H1 (cell line): ENCODE results near the gene FN3KRP. TPM values are rescaled to one million over a fixed set of nuclear protein-coding genes. Genes with fewer than 3 reads are reported as not detected.

Experiments
- CTCF ChIA-PET: fragments of 300-600 bp; sonication (Branson Sonifier 250); formaldehyde crosslinking; loops from one replicate; lab custom pipeline; 2021; ENCODE audit not compliant: partially characterized antibody; lab: Charles Lee
- POLR2A ChIA-PET: fragments of 300-600 bp; sonication (Branson Sonifier 250); formaldehyde crosslinking; loops from one replicate; lab custom pipeline; 2021; ENCODE audit warnings: inconsistent platforms; ENCODE audit not compliant: partially characterized antibody; lab: Charles Lee
- DNase-seq, 2 experiments: peaks; one replicate each; pipeline versions ENCODE4 v3.0.0 to v3.0.0-alpha.2; 2010 to 2022; ENCODE audit warnings: low spot score in 2 of 2, low read depth in 1 of 2, mixed read lengths in 1 of 2
- FAIRE-seq: peaks from 2 replicates; lab custom pipeline; 2011; peaks lifted over from hg19 to GRCh38; lab: Jason Lieb, UNC
- H2AFZ ChIP-seq: 2 replicates; pipeline ENCODE4 v1.8.1; 2012; ENCODE audit warnings: low read length, inconsistent platforms
- H2AK5ac ChIP-seq: 2 replicates; pipeline ENCODE4 v1.6.1; 2013; ENCODE audit warnings: low read depth, low read length
- H2BK120ac ChIP-seq: replicated peaks from 2 replicates; pipeline ENCODE3; 2013; ENCODE audit warnings: low read depth, low read length, inconsistent platforms
- H2BK12ac ChIP-seq: 2 replicates; pipeline ENCODE4 v1.6.1; 2013; ENCODE audit warnings: low read depth, low read length
- H2BK15ac ChIP-seq: 2 replicates; pipeline ENCODE4 v1.6.1; 2013; ENCODE audit warnings: low read length
- H2BK20ac ChIP-seq: 2 replicates; pipeline ENCODE4 v1.6.1; 2013; ENCODE audit warnings: low read length
- H2BK5ac ChIP-seq: 2 replicates; pipeline ENCODE4 v1.6.1; 2013; ENCODE audit warnings: low read depth, low read length
- H3K14ac ChIP-seq: 2 replicates; pipeline ENCODE4 v1.6.1; 2013; ENCODE audit warnings: inconsistent platforms; ENCODE audit not compliant: insufficient read length
- H3K18ac ChIP-seq: 2 replicates; pipeline ENCODE4 v1.6.1; 2013; ENCODE audit warnings: low read length; ENCODE audit errors: extremely low read depth
- H3K23ac ChIP-seq: 2 replicates; pipeline ENCODE4 v1.6.1; 2013; ENCODE audit warnings: inconsistent platforms; ENCODE audit not compliant: insufficient read length
- H3K23me2 ChIP-seq: 2 replicates; pipeline ENCODE4 v1.6.1; 2013; ENCODE audit warnings: low read depth, low read length
- H3K27ac ChIP-seq: 2 replicates; pipeline ENCODE4 v1.6.1; 2011; ENCODE audit warnings: low read depth, low read length, inconsistent platforms
- H3K27me3 ChIP-seq, 4 experiments: replicated peaks in 1 of 4; 1 replicate in 1 of 4; 2 replicates in 3 of 4; pipeline versions ENCODE4 v1.6.1 to v1.8.1; 2011 to 2013; ENCODE audit warnings: low read length in 3 of 4, mild to moderate bottlenecking in 3 of 4, inconsistent platforms in 2 of 4, mixed read lengths in 2 of 4, moderate library complexity in 1 of 4; ENCODE audit not compliant: control insufficient read depth in 3 of 4, insufficient read depth in 3 of 4; ENCODE audit errors: extremely low read depth in 1 of 4
- H3K36me3 ChIP-seq, 4 experiments: 2 replicates each; pipeline versions ENCODE4 v1.6.1 to v1.8.1; 2011 to 2013; ENCODE audit warnings: mild to moderate bottlenecking in 4 of 4, low read length in 3 of 4, moderate library complexity in 2 of 4, control low read depth in 1 of 4, inconsistent platforms in 1 of 4; ENCODE audit not compliant: insufficient read depth in 4 of 4, control insufficient read depth in 2 of 4
- H3K4ac ChIP-seq: replicated peaks from 2 replicates; pipeline ENCODE3; 2013; ENCODE audit warnings: low read length, low read depth, mixed read lengths, inconsistent platforms; ENCODE audit not compliant: insufficient read length
- H3K4me1 ChIP-seq, 4 experiments: replicated peaks in 1 of 4; 1 replicate in 1 of 4; 2 replicates in 3 of 4; pipeline versions ENCODE4 v1.6.1 to v1.8.1; 2011 to 2013; ENCODE audit warnings: low read length in 3 of 4, inconsistent platforms in 2 of 4, mixed read lengths in 1 of 4; ENCODE audit not compliant: insufficient read depth in 4 of 4, control insufficient read depth in 3 of 4
- H3K4me2 ChIP-seq, 2 experiments: 2 replicates each; pipeline versions ENCODE4 v1.6.1 to v1.8.1; 2011 to 2013; ENCODE audit warnings: low read depth in 2 of 2, low read length in 2 of 2, control low read depth in 1 of 2, inconsistent platforms in 1 of 2, mild to moderate bottlenecking in 1 of 2; ENCODE audit not compliant: insufficient read depth in 1 of 2
- H3K4me3 ChIP-seq, 4 experiments: fragments of 200-600, 300-600 bp in 1 of 4; sonication (generic), shearing (Covaris generic), sonication (Bioruptor Twin) in 1 of 4; 2 replicates each; pipeline versions ENCODE4 v1.5.1 to v1.8.1; 2011 to 2016; ENCODE audit warnings: low read length in 4 of 4, low read depth in 3 of 4, control low read depth in 2 of 4, inconsistent platforms in 2 of 4, mild to moderate bottlenecking in 2 of 4, mixed read lengths in 1 of 4, moderate library complexity in 1 of 4; ENCODE audit not compliant: insufficient read depth in 2 of 4; ENCODE audit errors: extremely low read depth in 1 of 4
- H3K56ac ChIP-seq: replicated peaks from 2 replicates; pipeline ENCODE3; 2013; ENCODE audit warnings: low read depth, mild to moderate bottlenecking, mixed read lengths, low read length, inconsistent platforms; ENCODE audit not compliant: insufficient read length
- H3K79me1 ChIP-seq: 2 replicates; pipeline ENCODE4 v1.6.1; 2013; ENCODE audit warnings: low read depth, low read length, control low read depth
- H3K79me2 ChIP-seq, 2 experiments: 2 replicates each; pipeline versions ENCODE4 v1.6.1 to v1.8.1; 2012 to 2013; ENCODE audit warnings: low read length in 2 of 2, mild to moderate bottlenecking in 2 of 2, inconsistent platforms in 1 of 2; ENCODE audit not compliant: insufficient read depth in 2 of 2, control insufficient read depth in 1 of 2
- H3K9ac ChIP-seq, 4 experiments: replicated peaks in 1 of 4; 1 replicate in 1 of 4; 2 replicates in 3 of 4; pipeline versions ENCODE4 v1.6.1 to v1.8.1; 2011 to 2013; ENCODE audit warnings: low read depth in 3 of 4, low read length in 3 of 4, control low read depth in 2 of 4, mild to moderate bottlenecking in 2 of 4, moderate library complexity in 2 of 4, inconsistent platforms in 1 of 4; ENCODE audit errors: extremely low read depth in 1 of 4
- H3K9me3 ChIP-seq, 2 experiments: 2 replicates each; pipeline versions ENCODE4 v1.6.1 to v1.8.1; 2012 to 2013; ENCODE audit warnings: mild to moderate bottlenecking in 2 of 2, moderate library complexity in 2 of 2, control low read depth in 1 of 2, inconsistent platforms in 1 of 2, low read depth in 1 of 2, low read length in 1 of 2, mixed read lengths in 1 of 2; ENCODE audit not compliant: insufficient read depth in 2 of 2
- H4K20me1 ChIP-seq, 2 experiments: replicated peaks in 1 of 2; 2 replicates each; pipeline versions ENCODE3 to v1.8.1; 2011 to 2013; ENCODE audit warnings: inconsistent platforms in 2 of 2, low read length in 2 of 2, mild to moderate bottlenecking in 1 of 2; ENCODE audit not compliant: insufficient read depth in 2 of 2, control insufficient read depth in 1 of 2
- H4K5ac ChIP-seq: 2 replicates; pipeline ENCODE4 v1.6.1; 2013; ENCODE audit warnings: low read length, low read depth, mixed read lengths, inconsistent platforms; ENCODE audit not compliant: insufficient read length
- H4K8ac ChIP-seq: 2 replicates; pipeline ENCODE4 v1.8.0; 2013; ENCODE audit warnings: mild to moderate bottlenecking, moderate library complexity, low read length, inconsistent platforms; ENCODE audit not compliant: insufficient read depth; ENCODE audit errors: extremely low read depth
- H4K91ac ChIP-seq: replicated peaks from 2 replicates; pipeline ENCODE3; 2013; ENCODE audit warnings: low read length, mixed read lengths, inconsistent platforms; ENCODE audit not compliant: insufficient read length
- BRCA1 ChIP-seq: IDR thresholded peaks from 2 replicates; pipeline ENCODE4 v1.6.1; 2012; ENCODE audit warnings: low read depth, low read length, improper control_type of control experiment
- CREB1 ChIP-seq: IDR thresholded peaks from 2 replicates; pipeline ENCODE4 v1.6.1; 2012; ENCODE audit warnings: inconsistent platforms
- CTBP2 ChIP-seq: IDR thresholded peaks from 2 replicates; pipeline ENCODE4 v1.7.0; 2011; ENCODE audit warnings: borderline replicate concordance, mild to moderate bottlenecking, moderate library complexity, mixed read lengths, low read length; ENCODE audit not compliant: insufficient read depth, insufficient read length
- NANOG ChIP-seq: IDR thresholded peaks from 2 replicates; pipeline ENCODE4 v1.6.1; 2011; ENCODE audit warnings: low read length, low read depth, mild to moderate bottlenecking, inconsistent platforms; ENCODE audit not compliant: insufficient read depth, poor library complexity, severe bottlenecking
- SIN3A ChIP-seq, 2 experiments: IDR thresholded peaks in 1 of 2; conservative IDR thresholded peaks in 1 of 2; 2 replicates each; pipeline ENCODE4 v1.6.1; 2011 to 2012; ENCODE audit warnings: low read length in 2 of 2, improper control_type of control experiment in 1 of 2, low read depth in 1 of 2, mild to moderate bottlenecking in 1 of 2
- SIX5 ChIP-seq: IDR thresholded peaks from 2 replicates; pipeline ENCODE4 v1.6.1; 2011; ENCODE audit warnings: mild to moderate bottlenecking, low read depth, low read length
- WGBS, 2 experiments: shearing (Covaris generic) in 1 of 2; methylation state at CpG; one replicate each; pipeline versions ENCODE4 v1.1.6 to v1.1.7; 2013 to 2015; ENCODE audit warnings: low lambda C conversion rate in 2 of 2, mixed read lengths in 2 of 2, inconsistent platforms in 1 of 2, low coverage in 1 of 2, missing lambda C conversion rate in 1 of 2; ENCODE audit not compliant: insufficient replicate concordance in 2 of 2, insufficient coverage in 1 of 2, insufficient read length in 1 of 2; ENCODE audit errors: extremely low coverage in 1 of 2, missing lambda C conversion rate in 1 of 2; 5-methylcytosine and 5-hydroxymethylcytosine counted together
- long read RNA-seq, 2 experiments: library from RNA in 1 of 2; library from capped mRNA in 1 of 2; stranded (forward); transcript quantifications; one replicate each; pipeline ENCODE4 v2.0.0, GENCODE V29; 2021; ENCODE audit warnings: inconsistent platforms in 1 of 2
- polyA minus RNA-seq, 3 experiments: library from RNA; depleted of rRNA, polyadenylated mRNA; stranded (reverse); fragments of >200 nt; gene quantifications; 1 replicate in 2 of 3; 2 replicates in 1 of 3; pipeline ENCODE4 v1.2.3, GENCODE V29; 2011
- polyA plus RNA-seq, 7 experiments: library from polyadenylated mRNA; depleted of rRNA in 3 of 7; stranded (reverse) in 5 of 7; unstranded in 2 of 7; fragments of >200 nt in 5 of 7; fragments of 200-250 nt in 2 of 7; gene quantifications; 1 replicate in 5 of 7; 2 replicates in 1 of 7; 4 replicates in 1 of 7; pipeline versions ENCODE4 v1.2.1 to v1.2.3, GENCODE V29; 2011 to 2013; ENCODE audit warnings: missing spikeins in 2 of 7, mixed read lengths in 2 of 7
- total RNA-seq: library from RNA; stranded (reverse); fragmentation: NEBNext Ultra II Directional; extraction: Animal tissue kit (Norgen Biotek cat#: 25700); gene quantifications from 2 replicates; pipeline ENCODE4 v1.2.1, GENCODE V29; 2021

Gene FN3KRP, protein sequence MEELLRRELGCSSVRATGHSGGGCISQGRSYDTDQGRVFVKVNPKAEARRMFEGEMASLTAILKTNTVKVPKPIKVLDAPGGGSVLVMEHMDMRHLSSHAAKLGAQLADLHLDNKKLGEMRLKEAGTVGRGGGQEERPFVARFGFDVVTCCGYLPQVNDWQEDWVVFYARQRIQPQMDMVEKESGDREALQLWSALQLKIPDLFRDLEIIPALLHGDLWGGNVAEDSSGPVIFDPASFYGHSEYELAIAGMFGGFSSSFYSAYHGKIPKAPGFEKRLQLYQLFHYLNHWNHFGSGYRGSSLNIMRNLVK
- 21.4 and 23.3 TPM in 2 replicates for total RNA-seq
- polyA plus RNA-seq (2011; rRNA removed): 17.1 and 18.1 TPM in 2 replicates
- 17.3 TPM for polyA plus RNA-seq (2011; cell fraction: cytosol; rRNA removed)
- 19.5 TPM for polyA plus RNA-seq (2011; cell fraction: nucleus; rRNA removed)
- 29.8 to 30.3 TPM (median 30.2 TPM) in 4 replicates for polyA plus RNA-seq (2012, experiment 1 of 2)
- 18.4 TPM for polyA plus RNA-seq (2012, experiment 2 of 2)
- 13.8 TPM for polyA plus RNA-seq (2013, experiment 1 of 2)
- polyA plus RNA-seq (2013, experiment 2 of 2): 13.2 TPM
- 10.1 and 10.7 TPM in 2 replicates for polyA minus RNA-seq (2011; rRNA and poly(A)+ RNA removed)
- 8.7 TPM for polyA minus RNA-seq (2011; cell fraction: cytosol; rRNA and poly(A)+ RNA removed)
- 4.8 TPM for polyA minus RNA-seq (2011; cell fraction: nucleus; rRNA and poly(A)+ RNA removed)
- long read RNA-seq, experiment 1, partial matches to known transcripts: 11 of 13 reads
- long read RNA-seq, experiment 1, other reads (novel, unspliced or antisense): 0 of 13 reads
- long read RNA-seq, experiment 2, transcript FN3KRP-208 (3 exons, 666 nt): minor isoform, 7 of 91 reads
- long read RNA-seq, experiment 2, transcript FN3KRP-201 (6 exons, 1,849 nt): major isoform, 76 of 91 reads
- long read RNA-seq, experiment 2, partial matches to known transcripts: 2 of 91 reads
- long read RNA-seq, experiment 2, other reads (novel, unspliced or antisense): 5 of 91 reads

- peak within 1 kb of the TSS; percentile 65 to 91 (median 72) for H3K4me3 ChIP-seq
- POLR2A ChIA-PET: interaction anchor here (0.7 to 2.0 kb wide), 4 partner anchors 18 to 39 kb away, joined by 3 to 7 read pairs (median 4); partner anchors contain the start of genes FN3K and RAB40B
- H3K18ac ChIP-seq: no peak within 1 kb of the TSS
- H2BK12ac ChIP-seq: no peak within 1 kb of the TSS
- 0 out of 7 replicates have a peak, but pooled peaks cover 0 to 2% (median 0%) of the 10 kb centered on the region in 4 experiments for H3K27me3 ChIP-seq
- H3K9ac ChIP-seq: peak within 1 kb of the TSS; percentile 48 to 69 (median 59)
- H3K9me3 ChIP-seq: no peaks in the 10 kb centered on the region
- H3K79me1 ChIP-seq: peaks cover 6% of the 10 kb centered on the region
- H4K20me1 ChIP-seq: peaks cover 2 to 9% of the 10 kb centered on the region in 2 experiments
- H4K5ac ChIP-seq: no peak within 1 kb of the TSS
- no peak within 1 kb of the TSS for H3K27ac ChIP-seq
- H3K14ac ChIP-seq: no peak within 1 kb of the TSS
- H2BK5ac ChIP-seq: no peak within 1 kb of the TSS
- H2BK15ac ChIP-seq: no peak within 1 kb of the TSS
- H2BK20ac ChIP-seq: no peak within 1 kb of the TSS
- H3K4ac ChIP-seq: no peak within 1 kb of the TSS
- peaks cover 2 to 5% of the 10 kb centered on the region in 2 experiments; a peak in 2 of 4 replicates for H3K79me2 ChIP-seq
- H4K91ac ChIP-seq: no peak within 1 kb of the TSS
- H3K4me1 ChIP-seq: peaks cover 0 to 5% (median 0%) of the 10 kb centered on the region in 4 experiments; a peak in 2 of 7 replicates
- CTCF ChIA-PET: interaction anchor here (0.7 to 1.6 kb wide), 8 partner anchors 9 to 142 kb away, joined by 3 to 6 read pairs (median 3); no protein-coding TSS in a partner anchor
- 0 out of 2 replicates have a peak within 1 kb of the TSS, but pooled peaks have one; percentile 47 for H2AFZ ChIP-seq
- no peak within 1 kb of the TSS for H3K23ac ChIP-seq
- H3K23me2 ChIP-seq: peaks cover 16% of the 10 kb centered on the region
- peak within 1 kb of the TSS; percentile 78 to 81 for H3K4me2 ChIP-seq
- no peak for FAIRE-seq
- H3K36me3 ChIP-seq: no peaks in the 10 kb centered on the region; a peak in 2 of 8 replicates
- 0% methylated on average over 39 of the region's 75 CpGs; no CpG with 5 or more reads in 1 of the 2 experiments for WGBS, 2 experiments
- peak within 1 kb of the TSS; percentile 79; the same call in 1 of the 2 replicates for H4K8ac ChIP-seq
- no peak within 1 kb of the TSS for H2AK5ac ChIP-seq
- H3K56ac ChIP-seq: peak within 1 kb of the TSS; percentile 46
- DNase-seq: peak; percentile 84 to 86
- H2BK120ac ChIP-seq: no peak within 1 kb of the TSS
- TF ChIP-seq CREB1 (peak; percentile 60; the same call in 1 of the 2 replicates), CTBP2 (no peak), BRCA1 (no peak), SIN3A (conservative IDR thresholded peaks at IDR 0.05 in 1 of 2, IDR thresholded peaks at IDR 0.05 in 1 of 2; ENCODE audit: low read depth in 1 of 2, low read length in 2 of 2) (peak in 1 of 2 experiments; percentile 70; a peak in 2 of 4 replicates), SIX5 (no peak), NANOG (no peak)
Observed at GRCh38 chr17:82716203-82717010, at the start of gene FN3KRP. Gene FN3KRP, plus strand, starts transcription at chr17:82716706. Its CDS starts 50 bp downstream, at chr17:82716756.
